Psoas muscle (tissue), 8 donors: ENCODE data around the gene ARID4A. TPM values are rescaled to one million over a fixed set of nuclear protein-coding genes. Genes with fewer than 3 reads are reported as not detected.
"Not testable (repeated sequence)": the region's sequence is repeated elsewhere in the genome, so short reads cannot be mapped to it uniquely, and the experiment has no call there.

ENCODE experiments used
- ATAC-seq, 4 donors: fragments of 200-7000 bp; cut with Tn5 transposase; one replicate each; pipeline ENCODE4 v1.9.1; 2020; ENCODE audit warnings: moderate library complexity in 3 of 4, mild to moderate bottlenecking in 2 of 4
- DNase-seq, 2 donors: peaks; one replicate each; pipeline ENCODE4 v3.0.0-alpha.2; 2020
- H3K27ac ChIP-seq: fragments of 200-600 bp; one replicate; pipeline ENCODE4 v1.8.0; 2022
- H3K27me3 ChIP-seq, 3 donors: fragments of 200-600 bp in 1 of 3; one replicate each; pipeline versions ENCODE4 v1.6.1 to v1.8.0; 2013 to 2022; ENCODE audit warnings: low read length in 2 of 3, mild to moderate bottlenecking in 2 of 3, moderate library complexity in 1 of 3; ENCODE audit not compliant: insufficient read depth in 3 of 3
- H3K36me3 ChIP-seq, 2 donors: fragments of 200-600 bp in 1 of 2; one replicate each; pipeline versions ENCODE4 v1.6.1 to v1.8.0; 2013 to 2022; ENCODE audit warnings: low read depth in 1 of 2, mild to moderate bottlenecking in 1 of 2, moderate library complexity in 1 of 2; ENCODE audit not compliant: insufficient read depth in 1 of 2
- H3K4me1 ChIP-seq: fragments of 200-600 bp; one replicate; pipeline ENCODE4 v1.8.0; 2022
- H3K4me3 ChIP-seq: fragments of 200-600 bp; one replicate; pipeline ENCODE4 v1.8.0; 2022; ENCODE audit warnings: mild to moderate bottlenecking
- H3K9me3 ChIP-seq: fragments of 200-600 bp; one replicate; pipeline ENCODE4 v1.8.0; 2022
- WGBS, 3 donors: extraction: QIAGEN DNeasy Blood & Tissue Kit; methylation state at CpG; one replicate each; pipeline versions ENCODE4 v1.1.6 to v1.1.7; 2013; 5-methylcytosine and 5-hydroxymethylcytosine counted together
- intact Hi-C, 2 donors: fragments of 100-400 bp; cut with DNase I; formaldehyde crosslinking; loops; one replicate each; pipeline versions ENCODE4 v1.11.0 to v1.14.2; 2022
- polyA plus RNA-seq, 3 donors: library from polyadenylated mRNA; stranded (reverse); fragments of 200-250 nt; gene quantifications; one replicate each; pipeline ENCODE4 v1.2.3, GENCODE V29; 2013
- total RNA-seq, 4 donors: library from RNA; stranded (reverse); fragmentation: NEBNext Ultra II Directional in 2 of 4; extraction: Animal tissue kit (Norgen Biotek cat#: 25700) in 2 of 4; gene quantifications; one replicate each; pipeline versions ENCODE4 v1.2.1 to v1.2.4, GENCODE V29; 2021 to 2023
- TF ChIP-seq, protein P1 (sequence below): fragments of 200-600 bp; IDR thresholded peaks from one replicate; pipeline ENCODE4 v1.8.0; 2022; ENCODE audit warnings: antibody characterized with exemption
- donor health status: healthy with polysubstance abuse.
- donor health status: DM: no; HTN: no; CAD: no; lungs with moderate emphysema.
- donor health status: Bipolar disorder and iron deficiency.
- donor health status: healthy.
- donor health status: DM: yes; HTN: yes; CAD: no.
- donor health status: DM: no; HTN: no; CAD: no.
- donor health status: DM: no; HTN: no; CAD: no.
- donor health status: DM: yes; HTN: yes; CAD: no.

ARID4A gene
- total and polyA plus RNA-seq, 7 donors, result 1.7 to 11.0 (median 7.5) TPM

DNA sequence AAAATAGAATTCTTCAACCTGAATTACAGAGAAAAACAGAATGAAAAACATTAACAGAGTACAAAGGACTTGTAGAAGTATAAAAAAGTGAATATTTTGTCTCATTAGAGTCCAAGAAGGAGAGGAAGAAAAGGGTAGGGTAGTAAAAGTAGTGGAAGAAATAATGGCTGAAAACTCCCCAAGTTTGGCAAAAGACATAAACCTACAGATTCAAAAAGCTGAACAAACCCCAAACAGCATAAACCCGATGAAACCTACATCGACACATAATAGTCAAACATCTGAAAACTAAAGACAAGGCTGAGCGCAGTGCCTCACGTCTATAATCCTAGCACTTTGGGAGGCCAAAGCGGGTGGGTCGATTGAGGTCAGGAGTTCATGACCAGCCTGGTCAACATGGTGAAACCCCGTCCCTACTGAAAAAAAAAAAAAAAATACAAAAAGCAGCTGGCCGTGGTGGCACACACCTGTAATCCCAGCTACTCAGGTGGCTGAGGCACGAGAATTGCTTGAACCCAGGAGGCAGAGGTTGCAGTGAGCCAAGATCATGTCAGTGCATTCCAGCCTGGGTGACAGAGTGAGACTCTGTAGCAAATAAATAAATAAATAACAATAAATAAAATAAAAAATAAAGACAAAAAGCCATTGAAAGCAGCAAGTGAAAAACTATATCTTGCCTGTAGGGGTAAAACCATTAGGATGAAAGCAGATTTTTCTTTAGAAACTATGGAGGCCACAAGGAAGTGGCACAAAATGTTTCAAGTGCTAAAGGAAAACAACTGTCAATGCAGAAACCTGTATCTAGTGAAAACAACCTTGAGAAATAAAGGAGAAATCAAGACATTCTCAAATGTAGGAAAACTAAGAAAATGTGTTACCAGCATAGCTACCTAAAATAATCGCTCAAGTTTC lies 117.5 kb downstream of the ARID4A start:
- WGBS, 3 donors, result 92 to 97% (median 93%) methylated on average over 10 of the region's 10 CpGs
- intact Hi-C loops, result no loop called here
- H3K9me3 ChIP-seq, result no peaks in the 10 kb centered on the region

DNA sequence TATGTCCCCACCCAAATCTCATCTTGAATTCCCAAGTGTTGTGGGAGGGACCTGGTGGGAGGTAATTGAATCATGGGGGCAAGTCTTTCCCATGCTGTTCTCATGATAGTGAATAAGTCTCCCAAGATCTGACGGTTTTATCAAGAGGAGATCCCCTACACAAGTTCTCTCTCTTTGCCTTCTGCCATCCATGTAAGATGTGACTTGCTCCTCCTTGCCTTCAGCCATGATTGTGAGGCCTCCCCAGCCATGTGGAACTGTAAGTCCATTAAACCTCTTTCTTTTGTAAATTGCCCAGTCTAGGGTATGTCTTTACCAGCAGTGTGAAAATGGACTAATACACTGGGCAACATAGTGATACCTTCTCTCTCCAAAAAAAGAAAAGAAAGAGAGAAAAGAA lies 118.6 kb downstream of the ARID4A start:
- DNase-seq, intact Hi-C loops, H3K27me3 ChIP-seq, H3K4me3 ChIP-seq, H3K9me3 ChIP-seq, ATAC-seq, H3K27ac ChIP-seq, H3K4me1 ChIP-seq: not testable (repeated sequence)
- 94 to 98% (median 96%) methylated on average over 1 of the region's 1 CpG for WGBS, 3 donors
- H3K36me3 ChIP-seq, result peaks cover 7 to 80% of the 10 kb centered on the region in 2 donors

More for the DNA sequence above, 117.5 kb downstream of the ARID4A start:
- DNase-seq (no peak), ATAC-seq (no peak)
- Histone ChIP-seq H3K36me3 (peaks cover 7 to 80% of the 10 kb centered on the region in 2 donors), H3K4me3 (no peak overlapping the region), H3K27ac (no peak overlapping the region), H3K27me3 (no peaks in the 10 kb centered on the region), H3K4me1 (no peaks in the 10 kb centered on the region)
- TF ChIP-seq, protein P1, sequence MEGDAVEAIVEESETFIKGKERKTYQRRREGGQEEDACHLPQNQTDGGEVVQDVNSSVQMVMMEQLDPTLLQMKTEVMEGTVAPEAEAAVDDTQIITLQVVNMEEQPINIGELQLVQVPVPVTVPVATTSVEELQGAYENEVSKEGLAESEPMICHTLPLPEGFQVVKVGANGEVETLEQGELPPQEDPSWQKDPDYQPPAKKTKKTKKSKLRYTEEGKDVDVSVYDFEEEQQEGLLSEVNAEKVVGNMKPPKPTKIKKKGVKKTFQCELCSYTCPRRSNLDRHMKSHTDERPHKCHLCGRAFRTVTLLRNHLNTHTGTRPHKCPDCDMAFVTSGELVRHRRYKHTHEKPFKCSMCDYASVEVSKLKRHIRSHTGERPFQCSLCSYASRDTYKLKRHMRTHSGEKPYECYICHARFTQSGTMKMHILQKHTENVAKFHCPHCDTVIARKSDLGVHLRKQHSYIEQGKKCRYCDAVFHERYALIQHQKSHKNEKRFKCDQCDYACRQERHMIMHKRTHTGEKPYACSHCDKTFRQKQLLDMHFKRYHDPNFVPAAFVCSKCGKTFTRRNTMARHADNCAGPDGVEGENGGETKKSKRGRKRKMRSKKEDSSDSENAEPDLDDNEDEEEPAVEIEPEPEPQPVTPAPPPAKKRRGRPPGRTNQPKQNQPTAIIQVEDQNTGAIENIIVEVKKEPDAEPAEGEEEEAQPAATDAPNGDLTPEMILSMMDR, result no peak

Other genes with a start within 250 kb of the ARID4A start
- gene ARMH4, start 146.3 kb upstream of the ARID4A start, total RNA-seq, result 1 to 10 TPM in 1 of 4 donors, under 1 TPM in 3; 0.58 to 3.2 (median 0.85) TPM
- under 1 TPM; 0.17 to 0.74 (median 0.43) TPM for gene ARMH4, start 146.3 kb upstream of the ARID4A start, polyA plus RNA-seq
- 10 to 100 TPM; 41.2 to 67.1 (median 54.0) TPM for gene ACTR10, start 98.4 kb upstream of the ARID4A start, total RNA-seq
- 10 to 100 TPM; 56.5 to 69.0 (median 61.0) TPM for gene ACTR10, start 98.4 kb upstream of the ARID4A start, polyA plus RNA-seq
- 100 to 1,000 TPM; 136 to 238 (median 211) TPM for gene PSMA3, start 53.7 kb upstream of the ARID4A start, total RNA-seq
- gene PSMA3, start 53.7 kb upstream of the ARID4A start, polyA plus RNA-seq, result 100 to 1,000 TPM; 235 to 466 (median 274) TPM
- gene TOMM20L, start 97.4 kb downstream of the ARID4A start, total RNA-seq, result not detected
- gene TOMM20L, start 97.4 kb downstream of the ARID4A start, polyA plus RNA-seq, result not detected
- gene TIMM9, start 129.0 kb downstream of the ARID4A start, total RNA-seq, result 10 to 100 TPM; 44.2 to 55.6 (median 50.2) TPM
- 10 to 100 TPM; 47.4 to 87.8 (median 66.0) TPM for gene TIMM9, start 129.0 kb downstream of the ARID4A start, polyA plus RNA-seq
- 10 to 100 TPM in 1 of 4 donors, 1 to 10 TPM in 3; 5.0 to 14.2 (median 8.3) TPM for gene KIAA0586, start 129.2 kb downstream of the ARID4A start, total RNA-seq
- 1 to 10 TPM; 2.5 to 6.2 (median 2.6) TPM for gene KIAA0586, start 129.2 kb downstream of the ARID4A start, polyA plus RNA-seq